OCI-LY3 (cell line): ENCODE results near the gene CHST11.

Source experiments
- EZH2phosphoT487 ChIP-seq: fragments of 200-600 bp; shearing (Covaris generic); IDR thresholded peaks from 2 replicates; pipeline ENCODE4 v1.6.1; 2018; ENCODE audit warnings: antibody characterized with exemption, mixed run types, low read depth
- TF ChIP-seq, protein P1 (sequence below): fragments of 200-600, 300-600 bp; sonication (generic); IDR thresholded peaks from 2 replicates; pipeline ENCODE4 v1.5.1; 2014; ENCODE audit warnings: antibody characterized with exemption, low read length, low read depth

DNA sequence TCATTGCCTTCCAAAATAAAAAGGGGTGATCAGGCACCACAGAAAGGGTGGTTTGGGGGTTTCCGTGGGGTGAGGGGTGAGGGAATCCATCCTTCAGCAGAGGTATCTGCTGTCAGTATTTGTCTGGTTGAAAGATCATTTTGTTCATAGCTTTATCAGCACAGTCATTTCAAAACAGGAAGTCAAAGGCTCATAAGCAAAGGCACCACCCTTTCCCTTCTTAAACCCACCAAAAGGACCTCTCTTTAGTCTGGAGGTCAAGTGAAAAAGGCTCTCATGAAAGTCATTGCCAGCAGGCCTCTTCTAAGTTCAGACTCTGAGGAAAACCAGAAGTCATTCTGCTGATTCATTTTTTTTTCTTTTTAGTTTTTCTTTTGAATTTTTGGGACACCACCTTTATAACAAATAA lies 6.2 kb downstream of the CHST11 start:
- TF ChIP-seq, protein P1, sequence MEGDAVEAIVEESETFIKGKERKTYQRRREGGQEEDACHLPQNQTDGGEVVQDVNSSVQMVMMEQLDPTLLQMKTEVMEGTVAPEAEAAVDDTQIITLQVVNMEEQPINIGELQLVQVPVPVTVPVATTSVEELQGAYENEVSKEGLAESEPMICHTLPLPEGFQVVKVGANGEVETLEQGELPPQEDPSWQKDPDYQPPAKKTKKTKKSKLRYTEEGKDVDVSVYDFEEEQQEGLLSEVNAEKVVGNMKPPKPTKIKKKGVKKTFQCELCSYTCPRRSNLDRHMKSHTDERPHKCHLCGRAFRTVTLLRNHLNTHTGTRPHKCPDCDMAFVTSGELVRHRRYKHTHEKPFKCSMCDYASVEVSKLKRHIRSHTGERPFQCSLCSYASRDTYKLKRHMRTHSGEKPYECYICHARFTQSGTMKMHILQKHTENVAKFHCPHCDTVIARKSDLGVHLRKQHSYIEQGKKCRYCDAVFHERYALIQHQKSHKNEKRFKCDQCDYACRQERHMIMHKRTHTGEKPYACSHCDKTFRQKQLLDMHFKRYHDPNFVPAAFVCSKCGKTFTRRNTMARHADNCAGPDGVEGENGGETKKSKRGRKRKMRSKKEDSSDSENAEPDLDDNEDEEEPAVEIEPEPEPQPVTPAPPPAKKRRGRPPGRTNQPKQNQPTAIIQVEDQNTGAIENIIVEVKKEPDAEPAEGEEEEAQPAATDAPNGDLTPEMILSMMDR, result no peak
- no peak for TF ChIP-seq EZH2phosphoT487
